ENCODE data around the gene GBF1.

DNA sequence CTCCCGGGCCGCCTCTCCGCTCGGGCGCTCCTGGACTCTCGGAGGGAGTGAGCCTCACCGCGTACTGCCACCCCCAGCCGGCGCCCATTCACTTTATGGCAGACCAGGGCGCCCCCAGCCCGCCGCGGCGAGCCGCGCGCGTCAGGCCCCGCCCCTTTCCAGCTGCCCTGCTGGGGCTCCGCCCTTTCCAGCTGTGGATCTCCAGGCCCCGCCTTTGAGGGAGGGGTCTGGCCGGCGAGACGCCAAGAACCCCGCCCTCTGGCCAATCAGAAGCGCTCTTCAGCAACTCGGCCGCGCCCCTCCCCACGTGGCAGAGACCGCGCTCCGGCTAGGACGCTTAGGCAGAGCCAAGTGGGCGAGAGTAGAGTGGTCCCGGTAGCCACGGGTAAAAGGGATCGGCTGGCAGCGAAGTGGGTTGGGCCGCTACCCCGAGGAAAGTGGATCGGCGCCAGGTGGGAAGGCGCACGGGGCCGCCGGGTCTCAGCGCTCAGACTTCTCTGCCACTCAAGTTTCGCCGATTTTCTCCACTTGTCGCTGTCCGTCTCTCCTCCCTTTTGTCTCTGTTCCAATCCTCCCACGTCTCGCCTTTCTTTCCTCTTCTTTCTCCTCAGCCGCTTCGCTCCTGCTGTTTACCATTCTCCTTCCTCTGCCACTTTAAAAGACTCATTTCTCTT is 3.8 kb upstream of the GBF1 start, which contains the start of gene PITX3:
- no peak for TF ChIP-seq POLR2A (IDR thresholded peaks at IDR 0.05)
- TF ChIP-seq, protein P1, sequence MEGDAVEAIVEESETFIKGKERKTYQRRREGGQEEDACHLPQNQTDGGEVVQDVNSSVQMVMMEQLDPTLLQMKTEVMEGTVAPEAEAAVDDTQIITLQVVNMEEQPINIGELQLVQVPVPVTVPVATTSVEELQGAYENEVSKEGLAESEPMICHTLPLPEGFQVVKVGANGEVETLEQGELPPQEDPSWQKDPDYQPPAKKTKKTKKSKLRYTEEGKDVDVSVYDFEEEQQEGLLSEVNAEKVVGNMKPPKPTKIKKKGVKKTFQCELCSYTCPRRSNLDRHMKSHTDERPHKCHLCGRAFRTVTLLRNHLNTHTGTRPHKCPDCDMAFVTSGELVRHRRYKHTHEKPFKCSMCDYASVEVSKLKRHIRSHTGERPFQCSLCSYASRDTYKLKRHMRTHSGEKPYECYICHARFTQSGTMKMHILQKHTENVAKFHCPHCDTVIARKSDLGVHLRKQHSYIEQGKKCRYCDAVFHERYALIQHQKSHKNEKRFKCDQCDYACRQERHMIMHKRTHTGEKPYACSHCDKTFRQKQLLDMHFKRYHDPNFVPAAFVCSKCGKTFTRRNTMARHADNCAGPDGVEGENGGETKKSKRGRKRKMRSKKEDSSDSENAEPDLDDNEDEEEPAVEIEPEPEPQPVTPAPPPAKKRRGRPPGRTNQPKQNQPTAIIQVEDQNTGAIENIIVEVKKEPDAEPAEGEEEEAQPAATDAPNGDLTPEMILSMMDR (IDR thresholded peaks at IDR 0.05), result no peak

Measured in Peyer's patch (tissue), 4 donors.